Measurements from ENCODE around the gene TXNL1. TPM values are rescaled to one million over a fixed set of nuclear protein-coding genes. Genes with fewer than 3 reads are reported as not detected.

TXNL1 gene
- total and polyA plus RNA-seq, 4 donors, result 49.8 to 76.7 (median 56.0) TPM

DNA sequence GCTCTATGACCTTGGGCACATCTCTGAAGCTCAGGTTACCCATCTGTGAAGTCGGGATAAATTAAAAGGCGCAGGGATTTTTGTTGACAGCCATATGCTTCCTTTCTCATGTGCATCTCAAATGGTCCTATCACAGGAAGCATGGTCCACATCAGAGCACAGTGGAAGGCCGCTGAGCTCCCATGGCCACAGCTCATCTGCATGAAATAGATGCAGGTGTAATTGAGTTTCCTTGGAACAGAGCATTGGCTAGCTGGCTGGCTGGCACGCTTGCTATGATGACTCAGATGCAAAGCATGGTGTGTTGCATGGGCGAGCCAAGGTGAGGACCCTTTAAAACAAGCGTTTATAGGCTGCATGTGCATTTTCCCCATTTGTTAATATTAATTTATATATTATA lies 79.3 kb downstream of the TXNL1 start:
- Histone ChIP-seq H3K4me3 (no peak overlapping the region), H3K27me3 (ENCODE audit: control insufficient read depth in 3 of 3, insufficient read depth in 3 of 3, low read length in 2 of 3) (no peaks in the 10 kb centered on the region), H3K4me1 (ENCODE audit: control insufficient read depth in 5 of 5, insufficient read depth in 5 of 5, low read length in 5 of 5) (peaks cover 0 to 2% (median 0%) of the 10 kb centered on the region in 5 donors), H3K9me3 (ENCODE audit: control insufficient read depth in 4 of 4, insufficient read depth in 3 of 4, low read length in 3 of 4) (no peaks in the 10 kb centered on the region), H3K9ac (ENCODE audit: insufficient read depth in 1 of 2, low read length in 2 of 2) (no peak overlapping the region), H3K36me3 (ENCODE audit: control insufficient read depth in 4 of 4, insufficient read depth in 4 of 4, low read length in 4 of 4) (no peaks in the 10 kb centered on the region), H3K27ac (ENCODE audit: low read depth in 1 of 2, low read length in 1 of 2) (no peak overlapping the region)
- TF ChIP-seq CTCF (IDR thresholded peaks at IDR 0.05; ENCODE audit: control extremely low read depth, extremely low read depth), result no peak
- ATAC-seq (ENCODE audit: insufficient read depth, low FRiP score) (no peak), DNase-seq (no peak)
- 94 to 95% methylated on average over 6 of the region's 6 CpGs for WGBS, 2 donors

DNA sequence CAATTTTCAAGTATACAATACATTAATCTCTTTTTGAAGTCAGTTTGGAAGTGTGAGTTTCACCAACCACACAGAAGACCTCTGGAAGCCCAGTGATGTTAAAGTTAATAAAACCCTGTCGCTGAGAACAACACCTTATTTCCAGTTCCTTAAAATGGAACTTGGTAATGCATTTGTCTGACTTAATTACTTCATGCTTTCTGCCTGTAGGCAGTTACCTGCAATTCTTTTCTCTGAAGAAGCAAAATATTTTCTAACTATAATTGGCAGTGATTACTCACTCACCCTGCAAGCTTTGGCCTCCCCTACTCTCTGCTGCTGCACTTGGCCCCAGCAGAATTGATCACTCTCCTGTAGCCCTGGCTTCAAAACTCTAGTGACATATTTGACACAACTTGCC lies 81.5 kb downstream of the TXNL1 start:
- no peaks in the 10 kb centered on the region for H3K27me3 ChIP-seq (ENCODE audit: control insufficient read depth in 3 of 3, insufficient read depth in 3 of 3, low read length in 2 of 3)
- H3K4me1 ChIP-seq (ENCODE audit: control insufficient read depth in 5 of 5, insufficient read depth in 5 of 5, low read length in 5 of 5), result no peaks in the 10 kb centered on the region
- no peak for ATAC-seq (ENCODE audit: insufficient read depth, low FRiP score)
- no peak overlapping the region for H3K4me3 ChIP-seq
- H3K27ac ChIP-seq (ENCODE audit: low read depth in 1 of 2, low read length in 1 of 2), result no peak overlapping the region
- DNase-seq, result no peak
- H3K9me3 ChIP-seq (ENCODE audit: control insufficient read depth in 4 of 4, insufficient read depth in 3 of 4, low read length in 3 of 4), result no peaks in the 10 kb centered on the region
- H3K9ac ChIP-seq (ENCODE audit: insufficient read depth in 1 of 2, low read length in 2 of 2), result no peak overlapping the region
- TF ChIP-seq CTCF (IDR thresholded peaks at IDR 0.05; ENCODE audit: control extremely low read depth, extremely low read depth), result no peak
- H3K36me3 ChIP-seq (ENCODE audit: control insufficient read depth in 4 of 4, insufficient read depth in 4 of 4, low read length in 4 of 4), result no peaks in the 10 kb centered on the region
- WGBS, 2 donors, result 91 to 96% methylated on average over 1 of the region's 1 CpG

- Histone ChIP-seq H3K4me3 (no peak overlapping the region), H3K9me3 (ENCODE audit: control insufficient read depth in 4 of 4, insufficient read depth in 3 of 4, low read length in 3 of 4) (no peaks in the 10 kb centered on the region), H3K27ac (ENCODE audit: low read depth in 1 of 2, low read length in 1 of 2) (no peak overlapping the region), H3K27me3 (ENCODE audit: control insufficient read depth in 3 of 3, insufficient read depth in 3 of 3, low read length in 2 of 3) (no peaks in the 10 kb centered on the region), H3K9ac (ENCODE audit: insufficient read depth in 1 of 2, low read length in 2 of 2) (no peak overlapping the region), H3K36me3 (ENCODE audit: control insufficient read depth in 4 of 4, insufficient read depth in 4 of 4, low read length in 4 of 4) (no peaks in the 10 kb centered on the region), H3K4me1 (ENCODE audit: control insufficient read depth in 5 of 5, insufficient read depth in 5 of 5, low read length in 5 of 5) (no peaks in the 10 kb centered on the region)
- no peak for DNase-seq
- TF ChIP-seq CTCF (IDR thresholded peaks at IDR 0.05; ENCODE audit: control extremely low read depth, extremely low read depth), result no peak
- no peak for ATAC-seq (ENCODE audit: insufficient read depth, low FRiP score)
- WGBS, 2 donors, result 92 to 98% methylated on average over 4 of the region's 4 CpGs
These were observed 88.3 kb downstream of the TXNL1 start for GRCh38 chr18:56550121-56550520.

Other genes starting within 250 kb of the TXNL1 start
- 10 to 100 TPM; 32.9 to 42.7 TPM for gene WDR7, start 12.8 kb upstream of the TXNL1 start, total RNA-seq
- gene WDR7, start 12.8 kb upstream of the TXNL1 start, polyA plus RNA-seq, result 1 to 10 TPM; 3.7 to 5.0 TPM

Measured in lung (tissue), 12 donors.